Measurements from ENCODE around the gene SPIN1. TPM values are rescaled to one million over a fixed set of nuclear protein-coding genes. Genes with fewer than 3 reads are reported as not detected.

The SPIN1 gene
- total RNA-seq, 1 experiment from 2014 or later = 123 TPM

DNA sequence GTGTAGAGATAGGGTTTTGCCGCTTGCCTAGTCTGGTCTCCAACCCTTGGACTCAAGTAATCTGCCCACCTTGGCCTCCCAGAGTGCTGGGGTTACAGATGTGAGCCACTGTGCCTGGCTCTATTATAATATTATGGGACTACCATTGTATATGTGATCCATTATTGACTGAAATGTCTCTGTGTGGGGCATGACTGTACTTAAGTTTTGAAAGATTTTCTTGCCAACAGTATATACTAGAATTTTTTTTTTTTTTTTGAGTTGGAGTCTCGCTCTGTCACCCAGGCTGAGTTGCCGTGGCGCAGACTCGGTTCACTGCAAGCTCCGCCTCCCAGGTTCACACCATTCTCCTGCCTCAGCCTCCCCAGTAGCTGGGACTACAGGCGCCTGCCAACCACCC is 17.8 kb downstream of the SPIN1 start (continued):
- TF ChIP-seq, protein P1, sequence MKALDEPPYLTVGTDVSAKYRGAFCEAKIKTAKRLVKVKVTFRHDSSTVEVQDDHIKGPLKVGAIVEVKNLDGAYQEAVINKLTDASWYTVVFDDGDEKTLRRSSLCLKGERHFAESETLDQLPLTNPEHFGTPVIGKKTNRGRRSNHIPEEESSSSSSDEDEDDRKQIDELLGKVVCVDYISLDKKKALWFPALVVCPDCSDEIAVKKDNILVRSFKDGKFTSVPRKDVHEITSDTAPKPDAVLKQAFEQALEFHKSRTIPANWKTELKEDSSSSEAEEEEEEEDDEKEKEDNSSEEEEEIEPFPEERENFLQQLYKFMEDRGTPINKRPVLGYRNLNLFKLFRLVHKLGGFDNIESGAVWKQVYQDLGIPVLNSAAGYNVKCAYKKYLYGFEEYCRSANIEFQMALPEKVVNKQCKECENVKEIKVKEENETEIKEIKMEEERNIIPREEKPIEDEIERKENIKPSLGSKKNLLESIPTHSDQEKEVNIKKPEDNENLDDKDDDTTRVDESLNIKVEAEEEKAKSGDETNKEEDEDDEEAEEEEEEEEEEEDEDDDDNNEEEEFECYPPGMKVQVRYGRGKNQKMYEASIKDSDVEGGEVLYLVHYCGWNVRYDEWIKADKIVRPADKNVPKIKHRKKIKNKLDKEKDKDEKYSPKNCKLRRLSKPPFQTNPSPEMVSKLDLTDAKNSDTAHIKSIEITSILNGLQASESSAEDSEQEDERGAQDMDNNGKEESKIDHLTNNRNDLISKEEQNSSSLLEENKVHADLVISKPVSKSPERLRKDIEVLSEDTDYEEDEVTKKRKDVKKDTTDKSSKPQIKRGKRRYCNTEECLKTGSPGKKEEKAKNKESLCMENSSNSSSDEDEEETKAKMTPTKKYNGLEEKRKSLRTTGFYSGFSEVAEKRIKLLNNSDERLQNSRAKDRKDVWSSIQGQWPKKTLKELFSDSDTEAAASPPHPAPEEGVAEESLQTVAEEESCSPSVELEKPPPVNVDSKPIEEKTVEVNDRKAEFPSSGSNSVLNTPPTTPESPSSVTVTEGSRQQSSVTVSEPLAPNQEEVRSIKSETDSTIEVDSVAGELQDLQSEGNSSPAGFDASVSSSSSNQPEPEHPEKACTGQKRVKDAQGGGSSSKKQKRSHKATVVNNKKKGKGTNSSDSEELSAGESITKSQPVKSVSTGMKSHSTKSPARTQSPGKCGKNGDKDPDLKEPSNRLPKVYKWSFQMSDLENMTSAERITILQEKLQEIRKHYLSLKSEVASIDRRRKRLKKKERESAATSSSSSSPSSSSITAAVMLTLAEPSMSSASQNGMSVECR (CRISPR knock-in tag; IDR thresholded peaks at IDR 0.05; ENCODE audit: borderline replicate concordance) = no peak
- TF ChIP-seq SOX15 (CRISPR knock-in tag; IDR thresholded peaks at IDR 0.05) (no peak), TEAD4 (CRISPR knock-in tag; IDR thresholded peaks at IDR 0.05) (no peak), ZNF671 (CRISPR knock-in tag; IDR thresholded peaks at IDR 0.05) (no peak), FOXJ3 (CRISPR knock-in tag; IDR thresholded peaks at IDR 0.05; ENCODE audit: borderline replicate concordance) (no peak), CREM (CRISPR knock-in tag; IDR thresholded peaks at IDR 0.05) (no peak), TEAD1 (CRISPR knock-in tag; IDR thresholded peaks at IDR 0.05) (no peak)
- TF ChIP-seq, protein P2, sequence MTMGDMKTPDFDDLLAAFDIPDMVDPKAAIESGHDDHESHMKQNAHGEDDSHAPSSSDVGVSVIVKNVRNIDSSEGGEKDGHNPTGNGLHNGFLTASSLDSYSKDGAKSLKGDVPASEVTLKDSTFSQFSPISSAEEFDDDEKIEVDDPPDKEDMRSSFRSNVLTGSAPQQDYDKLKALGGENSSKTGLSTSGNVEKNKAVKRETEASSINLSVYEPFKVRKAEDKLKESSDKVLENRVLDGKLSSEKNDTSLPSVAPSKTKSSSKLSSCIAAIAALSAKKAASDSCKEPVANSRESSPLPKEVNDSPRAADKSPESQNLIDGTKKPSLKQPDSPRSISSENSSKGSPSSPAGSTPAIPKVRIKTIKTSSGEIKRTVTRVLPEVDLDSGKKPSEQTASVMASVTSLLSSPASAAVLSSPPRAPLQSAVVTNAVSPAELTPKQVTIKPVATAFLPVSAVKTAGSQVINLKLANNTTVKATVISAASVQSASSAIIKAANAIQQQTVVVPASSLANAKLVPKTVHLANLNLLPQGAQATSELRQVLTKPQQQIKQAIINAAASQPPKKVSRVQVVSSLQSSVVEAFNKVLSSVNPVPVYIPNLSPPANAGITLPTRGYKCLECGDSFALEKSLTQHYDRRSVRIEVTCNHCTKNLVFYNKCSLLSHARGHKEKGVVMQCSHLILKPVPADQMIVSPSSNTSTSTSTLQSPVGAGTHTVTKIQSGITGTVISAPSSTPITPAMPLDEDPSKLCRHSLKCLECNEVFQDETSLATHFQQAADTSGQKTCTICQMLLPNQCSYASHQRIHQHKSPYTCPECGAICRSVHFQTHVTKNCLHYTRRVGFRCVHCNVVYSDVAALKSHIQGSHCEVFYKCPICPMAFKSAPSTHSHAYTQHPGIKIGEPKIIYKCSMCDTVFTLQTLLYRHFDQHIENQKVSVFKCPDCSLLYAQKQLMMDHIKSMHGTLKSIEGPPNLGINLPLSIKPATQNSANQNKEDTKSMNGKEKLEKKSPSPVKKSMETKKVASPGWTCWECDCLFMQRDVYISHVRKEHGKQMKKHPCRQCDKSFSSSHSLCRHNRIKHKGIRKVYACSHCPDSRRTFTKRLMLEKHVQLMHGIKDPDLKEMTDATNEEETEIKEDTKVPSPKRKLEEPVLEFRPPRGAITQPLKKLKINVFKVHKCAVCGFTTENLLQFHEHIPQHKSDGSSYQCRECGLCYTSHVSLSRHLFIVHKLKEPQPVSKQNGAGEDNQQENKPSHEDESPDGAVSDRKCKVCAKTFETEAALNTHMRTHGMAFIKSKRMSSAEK (CRISPR knock-in tag; IDR thresholded peaks at IDR 0.05; ENCODE audit: borderline replicate concordance) = no peak
- TF ChIP-seq, protein P3, sequence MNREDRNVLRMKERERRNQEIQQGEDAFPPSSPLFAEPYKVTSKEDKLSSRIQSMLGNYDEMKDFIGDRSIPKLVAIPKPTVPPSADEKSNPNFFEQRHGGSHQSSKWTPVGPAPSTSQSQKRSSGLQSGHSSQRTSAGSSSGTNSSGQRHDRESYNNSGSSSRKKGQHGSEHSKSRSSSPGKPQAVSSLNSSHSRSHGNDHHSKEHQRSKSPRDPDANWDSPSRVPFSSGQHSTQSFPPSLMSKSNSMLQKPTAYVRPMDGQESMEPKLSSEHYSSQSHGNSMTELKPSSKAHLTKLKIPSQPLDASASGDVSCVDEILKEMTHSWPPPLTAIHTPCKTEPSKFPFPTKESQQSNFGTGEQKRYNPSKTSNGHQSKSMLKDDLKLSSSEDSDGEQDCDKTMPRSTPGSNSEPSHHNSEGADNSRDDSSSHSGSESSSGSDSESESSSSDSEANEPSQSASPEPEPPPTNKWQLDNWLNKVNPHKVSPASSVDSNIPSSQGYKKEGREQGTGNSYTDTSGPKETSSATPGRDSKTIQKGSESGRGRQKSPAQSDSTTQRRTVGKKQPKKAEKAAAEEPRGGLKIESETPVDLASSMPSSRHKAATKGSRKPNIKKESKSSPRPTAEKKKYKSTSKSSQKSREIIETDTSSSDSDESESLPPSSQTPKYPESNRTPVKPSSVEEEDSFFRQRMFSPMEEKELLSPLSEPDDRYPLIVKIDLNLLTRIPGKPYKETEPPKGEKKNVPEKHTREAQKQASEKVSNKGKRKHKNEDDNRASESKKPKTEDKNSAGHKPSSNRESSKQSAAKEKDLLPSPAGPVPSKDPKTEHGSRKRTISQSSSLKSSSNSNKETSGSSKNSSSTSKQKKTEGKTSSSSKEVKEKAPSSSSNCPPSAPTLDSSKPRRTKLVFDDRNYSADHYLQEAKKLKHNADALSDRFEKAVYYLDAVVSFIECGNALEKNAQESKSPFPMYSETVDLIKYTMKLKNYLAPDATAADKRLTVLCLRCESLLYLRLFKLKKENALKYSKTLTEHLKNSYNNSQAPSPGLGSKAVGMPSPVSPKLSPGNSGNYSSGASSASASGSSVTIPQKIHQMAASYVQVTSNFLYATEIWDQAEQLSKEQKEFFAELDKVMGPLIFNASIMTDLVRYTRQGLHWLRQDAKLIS (CRISPR knock-in tag; IDR thresholded peaks at IDR 0.05; ENCODE audit: borderline replicate concordance) = no peak

DNA sequence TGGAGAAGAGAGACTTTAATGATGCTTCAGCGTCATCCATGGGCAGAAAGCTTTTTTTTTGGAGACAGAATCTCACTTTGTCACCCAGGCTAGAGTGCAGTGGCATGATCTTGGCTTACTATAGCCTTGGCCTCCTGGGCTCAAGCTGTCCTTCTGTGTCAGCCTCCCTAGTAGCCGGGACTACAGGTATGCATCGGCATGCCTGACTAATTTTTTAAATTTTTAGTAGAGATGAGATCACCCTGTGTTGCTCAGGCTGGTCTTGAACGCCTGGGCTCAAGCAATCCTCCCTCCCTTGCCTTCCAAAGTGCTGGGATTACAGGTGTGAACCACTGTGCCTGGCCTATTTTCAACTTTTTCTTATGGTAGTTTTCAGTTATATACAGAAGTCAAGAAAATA is 23.2 kb downstream of the SPIN1 start:
- peaks cover 55% of the 10 kb centered on the region for H3K36me3 Mint-ChIP-seq
- H3K4me3 Mint-ChIP-seq = no peak overlapping the region
- ATAC-seq (no peak), DNase-seq (ENCODE audit: low spot score) (no peak)
- POLR2A ChIA-PET = no interaction called here
- peaks cover 35% of the 10 kb centered on the region for H3K4me1 Mint-ChIP-seq
- H3K27me3 Mint-ChIP-seq (ENCODE audit: low read depth) = no peaks in the 10 kb centered on the region
- CTCF ChIA-PET = no interaction called here
- peaks cover 27% of the 10 kb centered on the region for H3K9me3 Mint-ChIP-seq
- H3K27ac Mint-ChIP-seq = no peak overlapping the region; the same call in 1 of the 2 replicates
- TF ChIP-seq, protein P4, sequence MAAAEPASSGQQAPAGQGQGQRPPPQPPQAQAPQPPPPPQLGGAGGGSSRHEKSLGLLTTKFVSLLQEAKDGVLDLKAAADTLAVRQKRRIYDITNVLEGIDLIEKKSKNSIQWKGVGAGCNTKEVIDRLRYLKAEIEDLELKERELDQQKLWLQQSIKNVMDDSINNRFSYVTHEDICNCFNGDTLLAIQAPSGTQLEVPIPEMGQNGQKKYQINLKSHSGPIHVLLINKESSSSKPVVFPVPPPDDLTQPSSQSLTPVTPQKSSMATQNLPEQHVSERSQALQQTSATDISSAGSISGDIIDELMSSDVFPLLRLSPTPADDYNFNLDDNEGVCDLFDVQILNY (CRISPR knock-in tag; IDR thresholded peaks at IDR 0.05) = no peak
- TF ChIP-seq, protein P5, sequence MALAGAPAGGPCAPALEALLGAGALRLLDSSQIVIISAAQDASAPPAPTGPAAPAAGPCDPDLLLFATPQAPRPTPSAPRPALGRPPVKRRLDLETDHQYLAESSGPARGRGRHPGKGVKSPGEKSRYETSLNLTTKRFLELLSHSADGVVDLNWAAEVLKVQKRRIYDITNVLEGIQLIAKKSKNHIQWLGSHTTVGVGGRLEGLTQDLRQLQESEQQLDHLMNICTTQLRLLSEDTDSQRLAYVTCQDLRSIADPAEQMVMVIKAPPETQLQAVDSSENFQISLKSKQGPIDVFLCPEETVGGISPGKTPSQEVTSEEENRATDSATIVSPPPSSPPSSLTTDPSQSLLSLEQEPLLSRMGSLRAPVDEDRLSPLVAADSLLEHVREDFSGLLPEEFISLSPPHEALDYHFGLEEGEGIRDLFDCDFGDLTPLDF (CRISPR knock-in tag; IDR thresholded peaks at IDR 0.05) = no peak
- TF ChIP-seq CREB1 (CRISPR knock-in tag; IDR thresholded peaks at IDR 0.05) (no peak), ZNF396 (CRISPR knock-in tag; IDR thresholded peaks at IDR 0.05; ENCODE audit: borderline replicate concordance) (no peak), TEAD4 (CRISPR knock-in tag; IDR thresholded peaks at IDR 0.05) (no peak), NR3C1 (CRISPR knock-in tag; conservative IDR thresholded peaks at IDR 0.05; ENCODE audit: low read depth) (no peak), TEAD1 (CRISPR knock-in tag; IDR thresholded peaks at IDR 0.05) (no peak)
- TF ChIP-seq, protein P6, sequence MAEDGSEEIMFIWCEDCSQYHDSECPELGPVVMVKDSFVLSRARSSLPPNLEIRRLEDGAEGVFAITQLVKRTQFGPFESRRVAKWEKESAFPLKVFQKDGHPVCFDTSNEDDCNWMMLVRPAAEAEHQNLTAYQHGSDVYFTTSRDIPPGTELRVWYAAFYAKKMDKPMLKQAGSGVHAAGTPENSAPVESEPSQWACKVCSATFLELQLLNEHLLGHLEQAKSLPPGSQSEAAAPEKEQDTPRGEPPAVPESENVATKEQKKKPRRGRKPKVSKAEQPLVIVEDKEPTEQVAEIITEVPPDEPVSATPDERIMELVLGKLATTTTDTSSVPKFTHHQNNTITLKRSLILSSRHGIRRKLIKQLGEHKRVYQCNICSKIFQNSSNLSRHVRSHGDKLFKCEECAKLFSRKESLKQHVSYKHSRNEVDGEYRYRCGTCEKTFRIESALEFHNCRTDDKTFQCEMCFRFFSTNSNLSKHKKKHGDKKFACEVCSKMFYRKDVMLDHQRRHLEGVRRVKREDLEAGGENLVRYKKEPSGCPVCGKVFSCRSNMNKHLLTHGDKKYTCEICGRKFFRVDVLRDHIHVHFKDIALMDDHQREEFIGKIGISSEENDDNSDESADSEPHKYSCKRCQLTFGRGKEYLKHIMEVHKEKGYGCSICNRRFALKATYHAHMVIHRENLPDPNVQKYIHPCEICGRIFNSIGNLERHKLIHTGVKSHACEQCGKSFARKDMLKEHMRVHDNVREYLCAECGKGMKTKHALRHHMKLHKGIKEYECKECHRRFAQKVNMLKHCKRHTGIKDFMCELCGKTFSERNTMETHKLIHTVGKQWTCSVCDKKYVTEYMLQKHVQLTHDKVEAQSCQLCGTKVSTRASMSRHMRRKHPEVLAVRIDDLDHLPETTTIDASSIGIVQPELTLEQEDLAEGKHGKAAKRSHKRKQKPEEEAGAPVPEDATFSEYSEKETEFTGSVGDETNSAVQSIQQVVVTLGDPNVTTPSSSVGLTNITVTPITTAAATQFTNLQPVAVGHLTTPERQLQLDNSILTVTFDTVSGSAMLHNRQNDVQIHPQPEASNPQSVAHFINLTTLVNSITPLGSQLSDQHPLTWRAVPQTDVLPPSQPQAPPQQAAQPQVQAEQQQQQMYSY (CRISPR knock-in tag; IDR thresholded peaks at IDR 0.05) = no peak
- TF ChIP-seq, protein P7, sequence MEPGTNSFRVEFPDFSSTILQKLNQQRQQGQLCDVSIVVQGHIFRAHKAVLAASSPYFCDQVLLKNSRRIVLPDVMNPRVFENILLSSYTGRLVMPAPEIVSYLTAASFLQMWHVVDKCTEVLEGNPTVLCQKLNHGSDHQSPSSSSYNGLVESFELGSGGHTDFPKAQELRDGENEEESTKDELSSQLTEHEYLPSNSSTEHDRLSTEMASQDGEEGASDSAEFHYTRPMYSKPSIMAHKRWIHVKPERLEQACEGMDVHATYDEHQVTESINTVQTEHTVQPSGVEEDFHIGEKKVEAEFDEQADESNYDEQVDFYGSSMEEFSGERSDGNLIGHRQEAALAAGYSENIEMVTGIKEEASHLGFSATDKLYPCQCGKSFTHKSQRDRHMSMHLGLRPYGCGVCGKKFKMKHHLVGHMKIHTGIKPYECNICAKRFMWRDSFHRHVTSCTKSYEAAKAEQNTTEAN (CRISPR knock-in tag; IDR thresholded peaks at IDR 0.05) = no peak

Measured in WTC11 (cell line).